ENCODE measurements around the gene KIF2C.

GRCh38 chr1:44700573-44700972, 39.1 kb upstream of the KIF2C start:
- TF ChIP-seq CTCF (conservative IDR thresholded peaks at IDR 0.05) (no peak), ZFX (IDR thresholded peaks at IDR 0.05) (no peak)

Data from C4-2B (cell line).